ENCODE measurements around the gene YAP1. TPM values are rescaled to one million over a fixed set of nuclear protein-coding genes. Genes with fewer than 3 reads are reported as not detected.

Gene YAP1
- total RNA-seq, 2 experiments from 2014 or later, result not detected

- no TSS peak for BruUV-seq (replicated peaks)
- Histone ChIP-seq H2AFZ (ENCODE audit: low read length) (no peak overlapping the region), H3K4me1 (ENCODE audit: insufficient read depth, low read length, poor library complexity, severe bottlenecking) (no peaks in the 10 kb centered on the region), H3K79me2 (ENCODE audit: insufficient read depth, low read depth, low read length) (no peaks in the 10 kb centered on the region), H3K27ac (ENCODE audit: low read depth, low read length, poor library complexity, severe bottlenecking) (no peak overlapping the region), H3K9me3 (ENCODE audit: low read length) (no peaks in the 10 kb centered on the region), H4K20me1 (ENCODE audit: insufficient read depth, low read length) (no peaks in the 10 kb centered on the region), H3K4me2 (ENCODE audit: low read length) (no peak overlapping the region), H3K4me3 (ENCODE audit: low read depth, low read length, poor library complexity, severe bottlenecking) (no peak overlapping the region), H3K9me2 (ENCODE audit: insufficient read depth, low read length) (no peaks in the 10 kb centered on the region), H3K36me3 (ENCODE audit: insufficient read depth, low read length) (no peaks in the 10 kb centered on the region)
- ChIA-PET CTCF (ENCODE audit: unreplicated experiment) (no interaction called here), POLR2A (interaction anchor here (0.7 kb wide), 1 partner anchor 9 kb away, joined by 3 read pairs; no protein-coding TSS in a partner anchor)
- intact Hi-C loops (cut with micrococcal nuclease; ENCODE audit: unreplicated experiment), result no loop called here
- TF ChIP-seq, protein P1, sequence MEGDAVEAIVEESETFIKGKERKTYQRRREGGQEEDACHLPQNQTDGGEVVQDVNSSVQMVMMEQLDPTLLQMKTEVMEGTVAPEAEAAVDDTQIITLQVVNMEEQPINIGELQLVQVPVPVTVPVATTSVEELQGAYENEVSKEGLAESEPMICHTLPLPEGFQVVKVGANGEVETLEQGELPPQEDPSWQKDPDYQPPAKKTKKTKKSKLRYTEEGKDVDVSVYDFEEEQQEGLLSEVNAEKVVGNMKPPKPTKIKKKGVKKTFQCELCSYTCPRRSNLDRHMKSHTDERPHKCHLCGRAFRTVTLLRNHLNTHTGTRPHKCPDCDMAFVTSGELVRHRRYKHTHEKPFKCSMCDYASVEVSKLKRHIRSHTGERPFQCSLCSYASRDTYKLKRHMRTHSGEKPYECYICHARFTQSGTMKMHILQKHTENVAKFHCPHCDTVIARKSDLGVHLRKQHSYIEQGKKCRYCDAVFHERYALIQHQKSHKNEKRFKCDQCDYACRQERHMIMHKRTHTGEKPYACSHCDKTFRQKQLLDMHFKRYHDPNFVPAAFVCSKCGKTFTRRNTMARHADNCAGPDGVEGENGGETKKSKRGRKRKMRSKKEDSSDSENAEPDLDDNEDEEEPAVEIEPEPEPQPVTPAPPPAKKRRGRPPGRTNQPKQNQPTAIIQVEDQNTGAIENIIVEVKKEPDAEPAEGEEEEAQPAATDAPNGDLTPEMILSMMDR (conservative IDR thresholded peaks at IDR 0.05; ENCODE audit: low read length), result no peak
- no peak for TF ChIP-seq EZH2phosphoT487 (IDR thresholded peaks at IDR 0.05; ENCODE audit: borderline replicate concordance, low read depth, low read length)
- no peak for DNase-seq (ENCODE audit: low spot score)
Observed at GRCh38 chr11:102142333-102142732, 32.1 kb downstream of the YAP1 start.

DNA sequence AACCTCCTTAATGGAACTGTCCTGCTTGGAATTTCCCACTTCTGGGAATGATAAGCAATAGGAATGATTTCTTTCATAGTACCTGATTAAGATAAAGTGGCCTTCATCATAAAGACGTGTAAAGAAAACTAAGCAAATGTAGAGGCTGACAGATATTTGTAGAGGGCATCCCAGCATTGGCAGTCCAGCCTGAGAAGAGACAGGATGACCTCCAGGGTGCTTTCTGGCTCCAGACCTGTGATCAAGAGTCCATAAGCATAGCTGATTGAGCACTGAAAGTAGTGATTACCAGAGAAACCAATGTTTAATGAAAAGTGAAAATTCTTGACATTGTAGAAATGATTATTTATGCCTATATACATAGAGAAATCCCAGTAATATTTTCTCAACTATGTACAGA, 33.6 kb downstream of the YAP1 start:
- Histone ChIP-seq H3K4me3 (ENCODE audit: low read depth, low read length, poor library complexity, severe bottlenecking) (no peak overlapping the region), H3K79me2 (ENCODE audit: insufficient read depth, low read depth, low read length) (no peaks in the 10 kb centered on the region), H3K9me3 (ENCODE audit: low read length) (no peaks in the 10 kb centered on the region), H4K20me1 (ENCODE audit: insufficient read depth, low read length) (no peaks in the 10 kb centered on the region), H2AFZ (ENCODE audit: low read length) (no peak overlapping the region), H3K36me3 (ENCODE audit: insufficient read depth, low read length) (no peaks in the 10 kb centered on the region), H3K4me1 (ENCODE audit: insufficient read depth, low read length, poor library complexity, severe bottlenecking) (no peaks in the 10 kb centered on the region), H3K27ac (ENCODE audit: low read depth, low read length, poor library complexity, severe bottlenecking) (no peak overlapping the region), H3K4me2 (ENCODE audit: low read length) (no peak overlapping the region), H3K9me2 (ENCODE audit: insufficient read depth, low read length) (no peaks in the 10 kb centered on the region)
- ChIA-PET POLR2A (interaction anchor here (0.5 kb wide), 1 partner anchor 397 kb away, joined by 3 read pairs; no protein-coding TSS in a partner anchor), CTCF (ENCODE audit: unreplicated experiment) (no interaction called here)
- DNase-seq (ENCODE audit: low spot score), result no peak
- intact Hi-C loops (cut with micrococcal nuclease; ENCODE audit: unreplicated experiment), result no loop called here
- no peak for TF ChIP-seq EZH2phosphoT487 (IDR thresholded peaks at IDR 0.05; ENCODE audit: borderline replicate concordance, low read depth, low read length)
- TF ChIP-seq, protein P1 (conservative IDR thresholded peaks at IDR 0.05; ENCODE audit: low read length), result no peak
- no TSS peak for BruUV-seq (replicated peaks)

GRCh38 chr11:102144357-102145355, 34.4 kb downstream of the YAP1 start:
- TF ChIP-seq, protein P1 (conservative IDR thresholded peaks at IDR 0.05; ENCODE audit: low read length), result no peak
- TF ChIP-seq EZH2phosphoT487 (IDR thresholded peaks at IDR 0.05; ENCODE audit: borderline replicate concordance, low read depth, low read length), result no peak
- no peaks in the 10 kb centered on the region for H3K4me1 ChIP-seq (ENCODE audit: insufficient read depth, low read length, poor library complexity, severe bottlenecking)
- CTCF ChIA-PET (ENCODE audit: unreplicated experiment), result no interaction called here
- BruUV-seq (replicated peaks), result no TSS peak
- no peaks in the 10 kb centered on the region for H3K9me3 ChIP-seq (ENCODE audit: low read length)
- intact Hi-C loops (cut with micrococcal nuclease; ENCODE audit: unreplicated experiment), result no loop called here
- H3K36me3 ChIP-seq (ENCODE audit: insufficient read depth, low read length), result no peaks in the 10 kb centered on the region
- DNase-seq (ENCODE audit: low spot score), result no peak
- no peaks in the 10 kb centered on the region for H4K20me1 ChIP-seq (ENCODE audit: insufficient read depth, low read length)
- H2AFZ ChIP-seq (ENCODE audit: low read length), result no peak overlapping the region
- H3K4me2 ChIP-seq (ENCODE audit: low read length), result no peak overlapping the region
- POLR2A ChIA-PET, result interaction anchor here (0.5 to 0.7 kb wide), 3 partner anchors 396 to 1608 kb away, joined by 3 read pairs; no protein-coding TSS in a partner anchor
- no peaks in the 10 kb centered on the region for H3K79me2 ChIP-seq (ENCODE audit: insufficient read depth, low read depth, low read length)
- no peaks in the 10 kb centered on the region for H3K9me2 ChIP-seq (ENCODE audit: insufficient read depth, low read length)
- H3K27ac ChIP-seq (ENCODE audit: low read depth, low read length, poor library complexity, severe bottlenecking), result no peak overlapping the region
- no peak overlapping the region for H3K4me3 ChIP-seq (ENCODE audit: low read depth, low read length, poor library complexity, severe bottlenecking)

Data from OCI-LY7 (cell line).